ENCODE measurements around the gene LRPAP1.
A peak's percentile ranks its signal among the peaks of the same experiment; 100 is the strongest.

- TF ChIP-seq CTCF (IDR thresholded peaks at IDR 0.05) (peak in 1 of 7 experiments; percentile 14), POLR2A (IDR thresholded peaks at IDR 0.05) (no peak)
Observed at GRCh38 chr4:3470244-3471097, 61.8 kb downstream of the LRPAP1 start.

Measured in body of pancreas (tissue), 4 donors.